ENCODE data around the gene KCNJ6. TPM values are rescaled to one million over a fixed set of nuclear protein-coding genes. Genes with fewer than 3 reads are reported as not detected.

The KCNJ6 gene
- total and polyA plus RNA-seq, 4 donors: 0.01 TPM; not detected in 3

DNA sequence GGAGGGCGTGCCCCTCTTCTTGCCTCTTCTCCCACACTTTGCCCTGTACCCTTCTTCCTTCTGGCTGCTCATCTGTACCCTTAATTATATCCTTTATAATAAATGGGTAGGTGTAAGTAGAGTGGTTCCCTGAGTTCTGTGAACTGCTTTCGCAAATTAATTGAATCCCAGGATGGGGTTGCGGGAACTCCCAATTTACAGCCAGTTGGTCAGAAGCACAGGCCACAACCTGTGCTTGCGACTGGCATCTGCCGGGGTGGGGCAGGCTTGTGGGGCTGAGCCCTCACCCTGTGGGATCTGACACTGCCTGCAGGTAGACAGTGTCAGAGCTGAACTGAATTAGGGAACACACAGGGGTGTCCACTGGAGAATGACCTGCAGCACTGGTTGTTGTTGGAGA is 244.9 kb downstream of the KCNJ6 start:
- WGBS: 89% methylated on average over 5 of the region's 5 CpGs
- no peaks in the 10 kb centered on the region for H3K36me3 ChIP-seq (ENCODE audit: control insufficient read depth in 4 of 4, insufficient read depth in 3 of 4, low read depth in 1 of 4, low read length in 3 of 4)
- no peak overlapping the region for H3K27ac ChIP-seq (ENCODE audit: low read depth in 1 of 2, low read length in 2 of 2)
- peaks cover 2 to 7% (median 3%) of the 10 kb centered on the region in 4 donors for H3K4me1 ChIP-seq (ENCODE audit: control insufficient read depth in 4 of 4, insufficient read depth in 4 of 4, low read length in 3 of 4)
- peak; percentile 17 for DNase-seq (ENCODE audit: low spot score)
- no peak overlapping the region for H3K4me3 ChIP-seq (ENCODE audit: low read depth in 1 of 3, low read length in 3 of 3)
- no peaks in the 10 kb centered on the region for H3K9me3 ChIP-seq (ENCODE audit: control insufficient read depth in 4 of 4, low read length in 3 of 4)
- H3K27me3 ChIP-seq (ENCODE audit: control insufficient read depth in 4 of 4, insufficient read depth in 4 of 4, low read length in 3 of 4): peaks cover 0 to 3% (median 0%) of the 10 kb centered on the region in 4 donors
- no peak overlapping the region for H3K9ac ChIP-seq (ENCODE audit: low read depth in 1 of 2, low read length in 2 of 2)
- no peak for TF ChIP-seq EGR1 (IDR thresholded peaks at IDR 0.05; ENCODE audit: low read depth in 2 of 2)
- TF ChIP-seq, protein P1, sequence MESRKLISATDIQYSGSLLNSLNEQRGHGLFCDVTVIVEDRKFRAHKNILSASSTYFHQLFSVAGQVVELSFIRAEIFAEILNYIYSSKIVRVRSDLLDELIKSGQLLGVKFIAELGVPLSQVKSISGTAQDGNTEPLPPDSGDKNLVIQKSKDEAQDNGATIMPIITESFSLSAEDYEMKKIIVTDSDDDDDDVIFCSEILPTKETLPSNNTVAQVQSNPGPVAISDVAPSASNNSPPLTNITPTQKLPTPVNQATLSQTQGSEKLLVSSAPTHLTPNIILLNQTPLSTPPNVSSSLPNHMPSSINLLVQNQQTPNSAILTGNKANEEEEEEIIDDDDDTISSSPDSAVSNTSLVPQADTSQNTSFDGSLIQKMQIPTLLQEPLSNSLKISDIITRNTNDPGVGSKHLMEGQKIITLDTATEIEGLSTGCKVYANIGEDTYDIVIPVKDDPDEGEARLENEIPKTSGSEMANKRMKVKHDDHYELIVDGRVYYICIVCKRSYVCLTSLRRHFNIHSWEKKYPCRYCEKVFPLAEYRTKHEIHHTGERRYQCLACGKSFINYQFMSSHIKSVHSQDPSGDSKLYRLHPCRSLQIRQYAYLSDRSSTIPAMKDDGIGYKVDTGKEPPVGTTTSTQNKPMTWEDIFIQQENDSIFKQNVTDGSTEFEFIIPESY (IDR thresholded peaks at IDR 0.05): no peak
- TF ChIP-seq GABPA (IDR thresholded peaks at IDR 0.05 in 1 of 2, conservative IDR thresholded peaks at IDR 0.05 in 1 of 2): no peak
- TF ChIP-seq SP1 (IDR thresholded peaks at IDR 0.05): no peak
- no peak for TF ChIP-seq RAD21 (IDR thresholded peaks at IDR 0.05)
- TF ChIP-seq, protein P2, sequence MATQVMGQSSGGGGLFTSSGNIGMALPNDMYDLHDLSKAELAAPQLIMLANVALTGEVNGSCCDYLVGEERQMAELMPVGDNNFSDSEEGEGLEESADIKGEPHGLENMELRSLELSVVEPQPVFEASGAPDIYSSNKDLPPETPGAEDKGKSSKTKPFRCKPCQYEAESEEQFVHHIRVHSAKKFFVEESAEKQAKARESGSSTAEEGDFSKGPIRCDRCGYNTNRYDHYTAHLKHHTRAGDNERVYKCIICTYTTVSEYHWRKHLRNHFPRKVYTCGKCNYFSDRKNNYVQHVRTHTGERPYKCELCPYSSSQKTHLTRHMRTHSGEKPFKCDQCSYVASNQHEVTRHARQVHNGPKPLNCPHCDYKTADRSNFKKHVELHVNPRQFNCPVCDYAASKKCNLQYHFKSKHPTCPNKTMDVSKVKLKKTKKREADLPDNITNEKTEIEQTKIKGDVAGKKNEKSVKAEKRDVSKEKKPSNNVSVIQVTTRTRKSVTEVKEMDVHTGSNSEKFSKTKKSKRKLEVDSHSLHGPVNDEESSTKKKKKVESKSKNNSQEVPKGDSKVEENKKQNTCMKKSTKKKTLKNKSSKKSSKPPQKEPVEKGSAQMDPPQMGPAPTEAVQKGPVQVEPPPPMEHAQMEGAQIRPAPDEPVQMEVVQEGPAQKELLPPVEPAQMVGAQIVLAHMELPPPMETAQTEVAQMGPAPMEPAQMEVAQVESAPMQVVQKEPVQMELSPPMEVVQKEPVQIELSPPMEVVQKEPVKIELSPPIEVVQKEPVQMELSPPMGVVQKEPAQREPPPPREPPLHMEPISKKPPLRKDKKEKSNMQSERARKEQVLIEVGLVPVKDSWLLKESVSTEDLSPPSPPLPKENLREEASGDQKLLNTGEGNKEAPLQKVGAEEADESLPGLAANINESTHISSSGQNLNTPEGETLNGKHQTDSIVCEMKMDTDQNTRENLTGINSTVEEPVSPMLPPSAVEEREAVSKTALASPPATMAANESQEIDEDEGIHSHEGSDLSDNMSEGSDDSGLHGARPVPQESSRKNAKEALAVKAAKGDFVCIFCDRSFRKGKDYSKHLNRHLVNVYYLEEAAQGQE (IDR thresholded peaks at IDR 0.05): no peak
- no peak for TF ChIP-seq NR2F2 (IDR thresholded peaks at IDR 0.05)
- no peak for TF ChIP-seq HNF4A (conservative IDR thresholded peaks at IDR 0.05)
- TF ChIP-seq, protein P3, sequence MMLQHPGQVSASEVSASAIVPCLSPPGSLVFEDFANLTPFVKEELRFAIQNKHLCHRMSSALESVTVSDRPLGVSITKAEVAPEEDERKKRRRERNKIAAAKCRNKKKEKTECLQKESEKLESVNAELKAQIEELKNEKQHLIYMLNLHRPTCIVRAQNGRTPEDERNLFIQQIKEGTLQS (IDR thresholded peaks at IDR 0.05): no peak
- TF ChIP-seq, protein P4, sequence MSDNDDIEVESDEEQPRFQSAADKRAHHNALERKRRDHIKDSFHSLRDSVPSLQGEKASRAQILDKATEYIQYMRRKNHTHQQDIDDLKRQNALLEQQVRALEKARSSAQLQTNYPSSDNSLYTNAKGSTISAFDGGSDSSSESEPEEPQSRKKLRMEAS (IDR thresholded peaks at IDR 0.05): no peak
- TF ChIP-seq RXRA (IDR thresholded peaks at IDR 0.05): no peak
- no peak for TF ChIP-seq FOXA1 (IDR thresholded peaks at IDR 0.05)
- TF ChIP-seq HNF4G (IDR thresholded peaks at IDR 0.05): no peak
- TF ChIP-seq YY1 (IDR thresholded peaks at IDR 0.05): no peak
- TF ChIP-seq, protein P5, sequence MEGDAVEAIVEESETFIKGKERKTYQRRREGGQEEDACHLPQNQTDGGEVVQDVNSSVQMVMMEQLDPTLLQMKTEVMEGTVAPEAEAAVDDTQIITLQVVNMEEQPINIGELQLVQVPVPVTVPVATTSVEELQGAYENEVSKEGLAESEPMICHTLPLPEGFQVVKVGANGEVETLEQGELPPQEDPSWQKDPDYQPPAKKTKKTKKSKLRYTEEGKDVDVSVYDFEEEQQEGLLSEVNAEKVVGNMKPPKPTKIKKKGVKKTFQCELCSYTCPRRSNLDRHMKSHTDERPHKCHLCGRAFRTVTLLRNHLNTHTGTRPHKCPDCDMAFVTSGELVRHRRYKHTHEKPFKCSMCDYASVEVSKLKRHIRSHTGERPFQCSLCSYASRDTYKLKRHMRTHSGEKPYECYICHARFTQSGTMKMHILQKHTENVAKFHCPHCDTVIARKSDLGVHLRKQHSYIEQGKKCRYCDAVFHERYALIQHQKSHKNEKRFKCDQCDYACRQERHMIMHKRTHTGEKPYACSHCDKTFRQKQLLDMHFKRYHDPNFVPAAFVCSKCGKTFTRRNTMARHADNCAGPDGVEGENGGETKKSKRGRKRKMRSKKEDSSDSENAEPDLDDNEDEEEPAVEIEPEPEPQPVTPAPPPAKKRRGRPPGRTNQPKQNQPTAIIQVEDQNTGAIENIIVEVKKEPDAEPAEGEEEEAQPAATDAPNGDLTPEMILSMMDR (IDR thresholded peaks at IDR 0.05; ENCODE audit: low read depth, low read length, missing input control): no peak
- TF ChIP-seq FOXA2 (IDR thresholded peaks at IDR 0.05): no peak
- TF ChIP-seq TAF1 (conservative IDR thresholded peaks at IDR 0.05): no peak
- no peak for TF ChIP-seq JUND (IDR thresholded peaks at IDR 0.05)

All from liver (tissue), 9 donors.